Measurements from ENCODE around the gene ANO10. TPM values are rescaled to one million over a fixed set of nuclear protein-coding genes. Genes with fewer than 3 reads are reported as not detected.
"Not testable (repeated sequence)": the region's sequence is repeated elsewhere in the genome, so short reads cannot be mapped to it uniquely, and the experiment has no call there.

ANO10 gene
- total RNA-seq, 1 donor from 2014 or later = 47.3 TPM

DNA sequence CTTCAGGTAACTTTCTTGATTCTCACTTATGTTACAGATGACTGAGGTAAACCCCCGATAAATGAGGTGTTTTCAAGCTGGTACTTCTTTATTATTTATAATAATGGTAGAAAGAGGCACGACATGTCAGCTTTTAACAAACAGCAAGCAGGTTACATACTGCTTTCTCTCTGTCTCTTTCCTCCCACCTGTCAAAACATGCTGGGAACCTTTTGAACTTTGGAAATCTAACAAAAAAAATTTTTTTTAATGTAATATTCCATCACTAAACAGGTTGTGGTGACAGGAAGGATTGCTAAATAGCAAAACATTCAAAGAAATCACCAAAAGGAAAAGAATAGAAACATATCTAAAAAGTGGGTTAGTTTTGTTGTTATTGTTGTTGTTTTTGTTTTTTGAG, 48.2 kb downstream of the ANO10 start:
- no peak for DNase-seq

DNA sequence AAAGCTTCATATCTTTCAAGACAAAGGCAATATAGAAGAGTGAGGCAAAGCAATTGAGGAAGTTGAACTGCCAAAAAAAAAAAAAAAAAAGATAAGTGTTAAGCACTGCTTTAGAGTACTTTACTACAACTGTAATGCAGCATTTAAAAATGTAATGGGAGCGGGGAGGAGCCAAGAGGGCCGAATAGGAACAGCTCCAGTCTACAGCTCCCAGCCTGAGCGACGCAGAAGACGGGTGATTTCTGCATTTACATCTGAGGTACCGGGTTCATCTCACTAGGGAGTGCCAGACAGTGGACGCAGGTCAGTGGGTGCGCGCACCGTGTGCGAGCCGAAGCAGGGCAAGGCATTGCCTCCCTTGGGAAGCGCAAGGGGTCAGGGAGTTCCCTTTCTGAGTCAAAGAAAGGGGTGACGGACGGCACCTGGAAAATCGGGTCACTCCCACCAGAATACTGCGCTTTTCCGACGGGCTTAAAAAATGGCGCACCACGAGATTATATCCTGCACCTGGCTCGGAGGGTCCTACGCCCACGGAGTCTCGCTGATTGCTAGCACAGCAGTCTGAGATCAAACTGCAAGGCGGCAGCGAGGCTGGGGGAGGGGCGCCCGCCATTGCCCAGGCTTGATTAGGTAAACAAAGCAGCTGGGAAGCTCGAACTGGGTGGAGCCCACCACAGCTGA, 56.0 kb downstream of the ANO10 start:
- not testable (repeated sequence) for DNase-seq

DNA sequence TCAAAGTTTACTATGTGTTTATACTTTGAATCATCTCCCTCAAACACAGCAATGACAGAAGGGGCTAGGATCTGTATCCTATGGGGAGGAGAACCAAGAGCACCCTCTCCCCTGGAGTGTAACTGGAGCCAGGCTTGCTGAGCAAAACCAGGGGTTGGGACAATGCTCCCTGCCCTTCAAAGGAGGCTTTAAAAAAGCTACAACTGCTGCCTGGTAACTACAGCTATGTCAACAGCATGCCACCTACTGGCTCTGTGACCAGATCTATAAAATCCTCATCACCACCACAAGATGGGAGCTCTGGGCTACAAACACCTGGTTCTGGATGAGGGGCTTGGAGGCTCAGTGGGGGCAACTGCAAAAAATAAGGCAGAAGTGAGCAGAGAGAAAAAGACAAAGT, 61.9 kb downstream of the ANO10 start:
- DNase-seq = no peak

DNA sequence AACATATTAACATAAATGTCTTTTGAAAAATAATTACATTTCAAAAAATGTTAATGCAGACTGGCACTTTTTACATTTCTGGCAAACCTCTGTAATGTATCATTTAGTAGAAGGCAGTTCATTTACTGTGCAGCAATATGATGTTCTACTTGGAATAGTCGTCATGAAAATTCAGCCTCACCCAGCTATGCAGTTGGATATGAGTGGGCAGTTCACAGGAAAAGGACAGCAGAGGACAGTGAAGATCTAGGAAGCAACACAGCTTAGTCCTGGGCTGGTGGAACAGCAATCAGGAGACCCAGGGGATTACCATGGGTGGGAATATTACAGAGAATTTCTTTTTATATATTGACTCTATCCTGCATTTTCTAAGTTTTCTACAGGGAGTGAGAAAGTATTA, 63.6 kb downstream of the ANO10 start:
- no peak for DNase-seq

DNA sequence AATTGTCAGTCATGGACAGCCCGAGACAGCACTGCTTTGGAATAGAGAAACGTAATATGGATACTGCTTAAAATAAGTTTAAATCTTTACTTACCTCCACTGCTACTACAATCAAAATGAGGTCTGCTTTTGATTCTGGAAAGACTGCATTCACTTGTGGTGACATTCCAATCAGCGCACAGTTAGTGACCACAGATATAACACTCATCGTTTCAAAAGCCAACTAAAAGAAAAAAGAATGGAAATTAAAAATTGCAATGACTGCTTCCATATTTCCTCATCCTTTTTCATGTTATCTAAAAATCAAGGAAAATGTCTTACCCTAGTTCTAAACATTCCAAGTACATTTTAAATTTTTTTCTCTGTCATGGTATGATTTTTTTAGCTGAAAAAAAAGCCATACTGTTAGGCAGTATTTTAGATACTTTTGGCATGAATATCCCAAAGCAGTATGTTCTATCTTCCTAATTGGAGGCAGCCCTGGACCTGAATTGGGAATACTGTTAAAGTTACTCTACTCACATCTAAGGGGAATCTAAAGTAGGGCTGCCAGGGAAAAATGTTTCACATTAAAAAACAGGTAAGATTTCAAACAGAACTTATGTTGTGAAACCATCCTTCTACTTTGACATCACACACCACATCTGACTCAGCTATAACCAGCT, 72.1 kb downstream of the ANO10 start:
- no peak for DNase-seq

GRCh38 chr3:43544277-43544676, 77.5 kb downstream of the ANO10 start:
- DNase-seq = not testable (repeated sequence)

GRCh38 chr3:43542328-43543043, 79.3 kb downstream of the ANO10 start:
- DNase-seq = no peak

DNA sequence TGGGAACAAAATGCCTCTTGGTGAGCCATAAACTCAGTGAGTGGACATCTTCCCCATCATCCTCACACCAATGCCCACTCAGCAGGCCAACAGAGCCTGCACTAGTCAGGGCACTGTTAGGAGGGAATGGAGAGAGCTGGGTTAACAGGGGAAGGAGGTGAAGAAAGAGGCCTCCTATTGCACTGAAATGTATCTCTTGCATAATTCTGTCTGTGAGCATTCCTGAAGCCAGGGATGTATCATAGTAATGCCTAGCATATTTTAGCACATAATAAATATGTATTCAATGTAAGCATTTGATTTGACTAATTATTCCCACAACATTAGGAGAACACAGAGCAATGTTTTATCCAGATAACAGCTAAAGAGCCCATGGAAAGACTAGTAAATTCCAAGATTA, 81.2 kb downstream of the ANO10 start:
- DNase-seq = no peak

- no peak for DNase-seq
Measured at GRCh38 chr3:43539321-43539720, 82.5 kb downstream of the ANO10 start.

DNA sequence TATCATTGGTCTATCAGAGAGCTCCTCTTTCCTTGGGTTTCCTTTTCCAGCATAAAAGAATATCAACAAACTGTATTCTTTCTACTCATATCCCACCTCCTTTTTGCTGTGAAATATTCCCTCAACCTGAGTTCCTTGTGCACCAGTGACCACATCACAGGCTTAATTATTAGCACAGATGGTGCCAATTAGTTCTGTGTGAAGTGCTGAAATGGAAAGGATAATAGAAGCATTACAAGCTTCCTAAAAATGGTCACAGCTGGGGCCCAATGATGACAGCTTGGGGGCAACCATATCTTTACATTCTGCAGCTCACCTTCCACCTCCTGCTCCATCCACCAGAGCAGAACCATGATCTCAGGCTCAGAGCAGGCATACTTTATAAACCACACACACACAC, 84.6 kb downstream of the ANO10 start:
- DNase-seq = no peak

DNA sequence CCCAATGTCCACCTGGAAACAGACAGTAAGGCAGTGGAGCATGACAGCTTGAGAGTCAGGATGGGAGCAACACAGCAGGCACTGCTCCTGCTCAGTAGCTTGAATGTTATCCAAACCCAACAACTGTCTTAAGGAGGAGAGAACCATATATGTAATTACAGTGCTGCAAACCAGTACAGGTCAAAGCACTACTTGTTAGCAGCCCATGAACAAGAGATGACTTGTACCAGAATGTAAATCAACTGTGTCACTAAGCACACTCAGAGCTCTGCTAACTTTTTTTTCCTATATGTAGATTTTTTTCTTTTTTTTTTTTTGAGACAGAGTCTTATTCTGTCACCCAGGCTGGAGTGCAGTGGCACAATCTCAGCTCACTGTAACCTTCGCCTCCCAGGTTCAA, 87.1 kb downstream of the ANO10 start:
- no peak for DNase-seq

- no peak for DNase-seq
Measured at GRCh38 chr3:43533009-43533408, 88.8 kb downstream of the ANO10 start.

- peak; percentile 7 for DNase-seq
Measured at GRCh38 chr3:43531835-43532234, 90.0 kb downstream of the ANO10 start.

- DNase-seq = no peak
Measured at GRCh38 chr3:43528498-43529099, 93.2 kb downstream of the ANO10 start.

GRCh38 chr3:43526956-43527355, 94.9 kb downstream of the ANO10 start:
- DNase-seq = no peak

- no peak for DNase-seq
Measured at GRCh38 chr3:43525941-43526607, 95.7 kb downstream of the ANO10 start.

- no peak for DNase-seq
Measured at GRCh38 chr3:43525386-43525785, 96.4 kb downstream of the ANO10 start.

DNA sequence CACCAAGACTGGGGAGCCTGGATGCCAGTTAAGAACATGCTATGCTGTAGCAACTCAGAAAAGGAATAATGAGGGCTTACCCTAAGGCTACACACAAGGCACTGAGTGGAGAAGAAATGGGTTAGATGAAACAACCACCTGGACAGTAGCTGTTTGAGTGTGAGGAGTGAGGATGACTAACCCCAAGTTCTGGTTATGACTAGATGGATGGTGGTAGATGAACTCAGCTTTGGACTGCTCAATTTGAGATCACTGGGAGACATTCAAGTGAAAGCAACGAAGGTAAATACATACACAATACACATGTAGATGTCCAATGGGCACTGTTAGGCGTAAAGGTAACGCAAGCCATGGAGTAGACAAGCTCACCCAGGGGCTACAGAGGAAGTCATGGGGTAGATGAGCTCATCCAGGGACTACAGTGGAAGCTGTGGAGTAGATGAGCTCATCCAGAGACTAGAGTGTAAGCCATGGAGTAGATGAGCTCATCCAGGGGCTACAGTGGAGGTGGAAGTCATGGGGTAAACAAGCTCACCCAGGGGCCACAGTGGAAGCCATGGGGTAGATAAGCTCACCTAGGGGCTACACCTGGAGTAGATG, 98.3 kb downstream of the ANO10 start:
- no peak for DNase-seq

DNA sequence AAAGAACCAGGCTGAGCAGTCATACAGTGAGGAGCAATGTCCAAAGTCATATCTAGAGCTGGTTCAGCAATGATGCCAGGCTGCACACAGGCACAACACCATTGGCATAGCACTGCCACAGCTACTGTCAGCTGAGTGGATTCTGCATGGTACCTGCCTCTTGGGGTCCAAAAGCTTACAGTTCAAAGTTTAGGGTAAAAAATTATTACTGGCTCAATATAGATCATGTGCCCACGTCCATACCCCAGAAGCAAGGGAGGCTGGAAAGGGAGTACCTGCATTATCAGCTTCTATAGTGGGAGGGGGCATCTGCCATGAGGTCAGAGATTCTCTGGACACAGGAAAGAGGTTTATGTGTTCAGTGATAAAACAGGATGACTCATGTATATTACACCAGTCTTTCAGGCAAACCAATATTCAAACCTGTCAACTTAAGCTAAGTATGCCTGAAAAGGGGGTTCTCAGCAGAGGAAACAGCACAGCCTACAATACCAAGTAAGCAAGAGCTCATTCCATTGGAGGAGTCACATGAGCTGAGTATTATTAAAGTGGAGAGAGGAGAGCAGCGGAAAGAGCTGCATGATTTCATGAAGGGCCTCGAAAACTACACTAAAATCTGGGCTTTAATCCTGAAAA, 99.0 kb downstream of the ANO10 start:
- DNase-seq = no peak

- no peak for DNase-seq
Measured at GRCh38 chr3:43521941-43522340, 99.9 kb downstream of the ANO10 start.

DNA sequence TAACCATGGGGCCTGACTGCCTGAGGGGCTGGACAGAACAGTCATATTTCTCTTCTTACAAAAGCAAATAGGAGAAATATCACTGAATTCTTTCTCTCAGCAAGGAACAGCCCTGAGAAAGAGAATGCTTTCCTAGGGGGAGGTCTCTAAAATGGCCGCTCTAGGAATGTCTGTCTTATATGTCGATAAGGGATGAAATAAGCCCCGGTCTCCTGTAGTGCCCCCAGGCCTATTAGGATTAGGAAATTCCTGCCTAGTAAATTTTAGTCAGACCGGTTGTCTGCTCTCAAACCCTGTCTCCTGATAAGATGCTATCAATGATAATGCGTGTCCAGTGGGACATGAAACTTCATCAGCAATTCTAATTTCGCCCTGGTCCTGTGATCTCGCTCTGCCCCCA, 103.3 kb downstream of the ANO10 start:
- DNase-seq = not testable (repeated sequence)
